Coronary artery (tissue), 2 donors: ENCODE data around the gene PIEZO1.
A peak's percentile ranks its signal among the peaks of the same experiment; 100 is the strongest.

Source experiments
- DNase-seq: peaks from one replicate; pipeline ENCODE4 v3.0.0-alpha.2; 2017; ENCODE audit warnings: low spot score
- H3K27ac ChIP-seq, 2 donors: fragments of 200-600 bp; sonication (generic); one replicate each; pipeline ENCODE4 v1.5.1; 2016 to 2019
- H3K4me3 ChIP-seq: fragments of 200-600 bp; sonication (generic); 2 replicates; pipeline ENCODE4 v1.5.1; 2016; ENCODE audit warnings: mild to moderate bottlenecking, moderate library complexity
- TF ChIP-seq, protein P1 (sequence below): fragments of 200-600 bp; sonication (generic); IDR thresholded peaks from one replicate; pipeline ENCODE4 v1.5.1; 2019; ENCODE audit warnings: antibody characterized with exemption

PIEZO1 gene

GRCh38 chr16:88820385-88821025, 35.5 kb upstream of the PIEZO1 start:
- Histone ChIP-seq H3K4me3 (no peak overlapping the region), H3K27ac (no peak overlapping the region)
- DNase-seq, result no peak
- TF ChIP-seq, protein P1, sequence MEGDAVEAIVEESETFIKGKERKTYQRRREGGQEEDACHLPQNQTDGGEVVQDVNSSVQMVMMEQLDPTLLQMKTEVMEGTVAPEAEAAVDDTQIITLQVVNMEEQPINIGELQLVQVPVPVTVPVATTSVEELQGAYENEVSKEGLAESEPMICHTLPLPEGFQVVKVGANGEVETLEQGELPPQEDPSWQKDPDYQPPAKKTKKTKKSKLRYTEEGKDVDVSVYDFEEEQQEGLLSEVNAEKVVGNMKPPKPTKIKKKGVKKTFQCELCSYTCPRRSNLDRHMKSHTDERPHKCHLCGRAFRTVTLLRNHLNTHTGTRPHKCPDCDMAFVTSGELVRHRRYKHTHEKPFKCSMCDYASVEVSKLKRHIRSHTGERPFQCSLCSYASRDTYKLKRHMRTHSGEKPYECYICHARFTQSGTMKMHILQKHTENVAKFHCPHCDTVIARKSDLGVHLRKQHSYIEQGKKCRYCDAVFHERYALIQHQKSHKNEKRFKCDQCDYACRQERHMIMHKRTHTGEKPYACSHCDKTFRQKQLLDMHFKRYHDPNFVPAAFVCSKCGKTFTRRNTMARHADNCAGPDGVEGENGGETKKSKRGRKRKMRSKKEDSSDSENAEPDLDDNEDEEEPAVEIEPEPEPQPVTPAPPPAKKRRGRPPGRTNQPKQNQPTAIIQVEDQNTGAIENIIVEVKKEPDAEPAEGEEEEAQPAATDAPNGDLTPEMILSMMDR, result no peak

- Histone ChIP-seq H3K4me3 (no peak overlapping the region), H3K27ac (no peak overlapping the region)
- DNase-seq, result no peak
- TF ChIP-seq, protein P1, result no peak
Observed at GRCh38 chr16:88819126-88819525, 34.1 kb upstream of the PIEZO1 start.

GRCh38 chr16:88818575-88818874, 33.5 kb upstream of the PIEZO1 start:
- Histone ChIP-seq H3K27ac (no peak overlapping the region), H3K4me3 (no peak overlapping the region)
- TF ChIP-seq, protein P1, result no peak
- no peak for DNase-seq

DNA sequence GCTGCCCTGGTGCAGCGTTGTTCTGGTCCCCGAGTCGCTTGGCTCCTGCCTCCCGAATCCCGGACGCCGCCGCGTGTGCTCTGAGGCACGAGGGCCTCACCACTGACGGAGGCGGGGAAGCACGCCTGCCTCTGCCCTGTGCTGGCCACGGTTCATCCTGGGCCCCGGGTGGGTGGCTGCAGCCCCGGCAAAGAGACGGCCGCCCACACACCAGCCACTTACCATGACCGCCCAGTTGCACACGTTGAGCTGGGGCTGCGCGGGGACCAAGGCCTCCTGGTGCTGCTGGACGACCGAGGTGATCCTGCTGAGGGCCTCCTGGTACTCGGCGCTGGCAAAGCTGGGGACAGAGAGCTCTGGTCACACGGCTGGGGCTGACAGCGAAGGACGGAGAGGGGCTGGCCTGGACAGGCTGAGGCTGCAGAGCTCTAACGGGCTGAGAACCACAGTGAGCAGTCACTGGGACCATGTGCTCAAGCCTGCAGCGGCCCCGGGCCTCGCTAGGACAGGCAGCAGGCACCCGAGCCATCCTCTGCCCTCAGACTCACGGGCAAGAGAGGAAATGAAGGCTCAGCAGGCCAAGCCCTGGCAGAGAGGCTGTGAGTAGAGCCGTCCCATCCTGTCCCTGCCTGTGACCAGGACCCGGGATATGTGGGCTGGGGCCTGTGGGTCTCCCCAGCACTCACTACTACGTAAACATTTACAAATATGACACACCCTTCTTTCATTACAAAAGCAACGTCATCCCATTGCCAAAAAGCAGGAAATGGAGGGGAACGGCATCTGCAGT, 33.0 kb upstream of the PIEZO1 start:
- TF ChIP-seq, protein P1, result no peak
- H3K27ac ChIP-seq, result no peak overlapping the region
- no peak for DNase-seq
- H3K4me3 ChIP-seq, result no peak overlapping the region

- H3K27ac ChIP-seq, result no peak overlapping the region
- no peak for DNase-seq
Observed at GRCh38 chr16:88816736-88817535, 31.9 kb upstream of the PIEZO1 start.

DNA sequence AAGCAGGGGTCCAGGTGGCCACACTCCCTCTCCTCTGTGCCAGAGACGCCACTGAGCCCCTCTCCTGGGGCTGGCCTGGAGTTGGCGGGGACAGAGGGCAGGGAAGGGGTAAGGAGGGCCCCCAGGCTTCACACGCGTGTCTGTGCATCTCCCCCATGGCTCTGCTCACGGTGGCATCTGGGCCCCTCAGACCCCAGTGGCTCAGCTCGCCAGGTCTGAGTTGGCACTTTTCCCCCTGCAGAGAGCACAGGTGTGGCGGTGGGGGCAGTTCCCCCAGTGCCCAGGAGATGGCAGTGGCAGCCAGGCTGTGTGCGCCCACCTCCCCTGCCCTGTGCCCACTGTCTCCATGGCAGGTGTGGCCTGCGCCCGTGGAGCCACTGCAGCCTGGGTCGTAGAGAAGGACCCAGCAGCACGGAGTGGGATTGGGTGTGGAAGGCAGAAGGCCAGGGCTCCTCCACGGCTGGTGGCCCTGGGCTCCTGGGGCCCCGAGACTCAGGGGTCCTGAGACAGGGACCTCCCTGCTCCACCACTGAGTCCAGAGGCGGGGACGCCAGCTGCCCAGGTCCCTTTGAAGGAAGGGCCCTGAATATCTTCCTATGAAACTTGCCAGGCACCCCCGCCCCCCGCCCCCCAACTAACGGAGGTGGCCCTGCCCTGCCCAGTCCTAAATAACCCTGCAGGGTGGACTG, 31.0 kb upstream of the PIEZO1 start:
- Histone ChIP-seq H3K4me3 (no peak overlapping the region), H3K27ac (no peak overlapping the region)
- TF ChIP-seq, protein P1, result peak; percentile 39
- no peak for DNase-seq

More at GRCh38 chr16:88816736-88817535, 31.9 kb upstream of the PIEZO1 start:
- TF ChIP-seq, protein P1, result no peak
- H3K4me3 ChIP-seq, result no peak overlapping the region
